NCI-H345 treated with DMSO at 0.1 percent for 48 hours (cell line): ENCODE measurements around the gene CARD14.
"Not testable (repeated sequence)": the region's sequence is repeated elsewhere in the genome, so short reads cannot be mapped to it uniquely, and the experiment has no call there.

ENCODE experiments used
- DNase-seq: peaks from one replicate; lab custom pipeline; 2025; ENCODE audit not compliant: unreplicated experiment; lab: John Stamatoyannopoulos, UW

The CARD14 gene

GRCh38 chr17:80183581-80184422 is 14.0 kb downstream of the CARD14 start:
- DNase-seq, result no peak

DNA sequence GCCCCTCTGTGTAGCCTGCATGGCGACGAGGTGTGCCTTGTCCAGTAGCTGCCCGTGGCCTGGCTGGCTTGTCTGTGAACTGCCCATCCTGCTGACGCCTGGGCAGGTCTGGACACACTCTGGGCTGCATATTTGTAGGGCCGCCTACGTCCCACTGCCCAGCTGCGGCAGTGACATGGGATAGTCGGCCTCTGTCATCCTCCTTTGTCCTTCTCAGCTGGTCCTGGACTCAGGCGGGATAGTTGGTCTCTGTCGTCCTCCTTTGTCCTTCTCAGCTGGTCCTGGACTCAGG is 14.5 kb downstream of the CARD14 start:
- DNase-seq, result no peak

DNA sequence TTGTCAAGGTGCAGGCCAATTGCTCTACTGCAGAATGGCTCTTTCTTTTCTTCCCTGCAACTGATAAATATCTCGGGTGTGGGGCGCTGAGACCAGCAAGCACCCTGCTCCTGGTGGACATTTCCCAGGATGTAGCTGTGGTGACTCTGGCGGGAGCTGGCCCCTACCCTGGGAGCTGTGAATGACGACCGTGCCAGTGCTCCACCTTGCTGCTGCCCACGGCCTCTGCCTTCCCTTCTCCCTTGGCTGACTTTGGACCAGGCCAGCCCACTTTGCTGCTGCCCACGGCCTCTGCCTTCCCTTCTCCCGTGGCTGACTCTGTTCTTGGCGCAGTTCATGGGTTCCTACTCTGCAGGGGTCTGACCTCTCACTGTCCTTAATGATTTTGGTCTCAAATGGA is 16.1 kb downstream of the CARD14 start:
- no peak for DNase-seq

DNA sequence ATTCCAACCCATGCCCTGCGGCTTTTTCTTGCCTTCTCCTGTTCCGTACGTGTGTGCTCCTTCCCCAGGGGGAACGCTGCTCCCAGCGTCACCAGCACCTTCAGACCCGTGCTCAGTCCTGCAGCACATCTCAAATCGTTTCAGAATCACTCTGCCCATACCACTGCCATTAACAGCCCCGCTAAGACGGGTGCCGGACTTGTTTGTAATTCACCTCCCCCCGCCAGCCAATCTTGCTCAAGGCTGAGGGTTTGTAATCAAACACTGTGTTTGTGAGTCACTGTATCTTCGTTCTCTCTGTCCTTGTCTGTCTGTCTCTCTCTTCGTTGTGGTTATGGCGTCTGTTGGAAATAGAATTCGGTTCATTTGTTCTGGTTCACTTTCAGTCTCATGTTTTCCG is 17.3 kb downstream of the CARD14 start:
- no peak for DNase-seq

DNA sequence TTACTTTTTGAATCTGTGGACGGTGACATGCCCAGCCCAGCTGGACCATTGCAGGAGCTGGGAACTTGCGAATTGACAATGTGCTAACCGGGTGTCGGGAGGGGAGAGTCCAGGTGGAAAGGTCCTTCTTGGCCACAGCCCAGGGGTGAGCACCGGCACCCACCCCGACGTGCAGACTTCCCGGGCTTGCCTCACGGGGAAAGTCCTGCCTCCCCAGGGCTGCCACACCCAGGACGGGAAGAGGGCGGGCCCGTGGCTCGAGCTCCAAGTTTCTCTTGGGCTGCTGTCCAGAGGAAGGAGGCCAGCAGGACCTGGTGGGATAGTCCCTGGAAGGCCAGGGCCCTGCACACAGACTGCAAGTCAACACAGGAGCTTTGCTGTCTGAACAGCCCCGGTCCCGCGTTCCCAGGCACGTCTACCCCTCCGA is 17.7 kb downstream of the CARD14 start:
- no peak for DNase-seq

- no peak for DNase-seq
These were observed 19.8 kb downstream of the CARD14 start for GRCh38 chr17:80189611-80190010.

DNA sequence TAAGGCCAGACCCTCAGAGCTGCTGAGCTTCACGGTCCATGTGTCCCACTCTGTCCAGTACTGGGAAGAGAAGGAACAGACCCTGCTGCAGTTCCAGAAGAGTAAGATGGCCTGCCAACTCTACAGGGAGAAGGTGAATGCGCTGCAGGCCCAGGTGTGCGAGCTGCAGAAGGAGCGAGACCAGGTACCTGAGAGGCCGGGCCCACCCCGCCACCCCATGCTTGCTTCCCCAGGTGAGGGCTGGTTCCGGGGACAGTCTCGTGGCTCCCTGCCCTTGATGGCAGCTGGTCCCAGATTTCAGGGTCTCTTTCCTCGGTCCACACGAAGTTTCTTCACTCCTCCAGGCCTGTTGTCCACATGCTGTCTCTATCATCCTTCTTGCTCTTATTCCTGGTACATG is 20.9 kb downstream of the CARD14 start:
- no peak for DNase-seq

- no peak for DNase-seq
These were observed 21.4 kb downstream of the CARD14 start for GRCh38 chr17:80191192-80191591.

DNA sequence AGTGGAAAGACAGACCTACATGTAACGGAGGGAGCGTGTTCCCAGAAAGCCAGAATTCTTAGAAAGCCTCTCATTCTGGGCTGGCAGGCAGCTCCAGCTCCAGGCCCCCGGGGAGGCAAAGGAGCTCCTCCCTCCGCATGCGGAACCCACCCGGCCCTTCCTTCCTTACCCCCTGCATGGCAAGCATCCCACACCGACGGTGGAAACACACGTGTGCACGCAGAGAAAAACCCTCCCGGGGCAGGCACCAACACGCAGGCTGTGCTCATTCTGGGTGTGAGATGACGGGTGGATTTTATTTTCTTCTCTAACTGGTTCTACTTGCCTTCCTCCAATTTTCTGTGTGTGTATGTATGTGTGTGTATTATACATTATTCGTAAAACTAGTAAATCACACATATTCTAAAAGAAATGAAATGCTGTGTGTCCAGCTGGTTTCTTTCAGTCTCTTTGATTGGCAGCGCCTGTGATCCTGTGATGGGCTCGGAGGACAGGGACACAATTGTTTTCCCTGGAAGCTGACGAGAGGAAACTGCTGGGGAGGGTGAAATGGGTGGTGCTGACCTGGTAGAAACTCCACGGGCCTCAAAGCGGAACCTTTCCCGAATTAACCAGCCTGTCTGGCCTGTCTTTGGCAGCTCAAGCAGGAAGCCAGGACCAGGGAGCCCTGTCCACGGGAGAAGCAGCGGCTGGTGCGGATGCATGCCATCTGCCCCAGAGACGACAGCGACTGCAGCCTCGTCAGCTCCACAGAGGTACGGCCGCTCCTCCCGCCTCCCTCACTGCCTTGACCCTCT is 22.2 kb downstream of the CARD14 start:
- DNase-seq, result no peak

- DNase-seq, result no peak
These were observed 25.3 kb downstream of the CARD14 start for GRCh38 chr17:80195141-80195540.

GRCh38 chr17:80195671-80196529 is 26.1 kb downstream of the CARD14 start:
- no peak for DNase-seq

DNA sequence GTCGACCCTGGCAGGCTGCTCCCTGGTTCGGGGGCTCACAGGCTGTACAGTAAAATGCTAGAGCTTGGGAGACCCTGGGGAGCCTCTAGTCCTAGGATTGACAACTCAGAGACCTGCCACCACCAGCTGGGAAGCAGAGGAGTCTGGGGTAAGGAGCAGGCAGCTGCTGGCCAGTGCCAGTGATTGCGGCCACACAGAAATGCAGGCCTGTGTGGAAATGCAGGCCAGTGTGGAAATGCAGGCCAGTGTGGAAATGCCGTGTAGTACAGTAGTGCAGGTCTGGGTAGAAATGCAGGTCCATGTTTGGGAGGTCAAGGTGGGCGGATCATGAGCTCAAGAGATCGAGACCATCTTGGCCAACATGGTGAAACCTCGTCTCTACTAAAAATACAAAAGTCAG is 26.8 kb downstream of the CARD14 start:
- no peak for DNase-seq

GRCh38 chr17:80198144-80198661 is 28.4 kb downstream of the CARD14 start:
- no peak for DNase-seq

DNA sequence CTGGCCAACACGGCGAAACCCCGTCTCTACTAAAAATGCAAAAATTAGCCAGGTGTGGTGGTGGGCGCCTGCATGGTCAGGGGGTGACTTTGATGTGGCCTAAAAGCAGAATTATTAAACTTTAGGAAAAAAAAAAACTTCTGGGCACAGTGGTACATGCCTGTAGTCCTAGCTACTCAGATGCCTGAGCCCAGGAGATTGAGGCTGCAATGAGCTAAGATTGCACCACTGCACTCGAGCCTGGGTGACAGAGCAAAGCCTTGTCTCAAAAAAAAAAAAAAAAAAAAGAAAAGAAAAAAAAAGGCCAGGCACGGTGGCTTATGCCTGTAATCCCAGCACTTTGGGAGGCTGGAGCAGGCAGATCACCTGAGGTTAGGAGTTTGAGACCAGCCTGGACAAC is 29.5 kb downstream of the CARD14 start:
- DNase-seq, result not testable (repeated sequence)

- no peak for DNase-seq
These were observed 31.6 kb downstream of the CARD14 start for GRCh38 chr17:80201446-80201845.

DNA sequence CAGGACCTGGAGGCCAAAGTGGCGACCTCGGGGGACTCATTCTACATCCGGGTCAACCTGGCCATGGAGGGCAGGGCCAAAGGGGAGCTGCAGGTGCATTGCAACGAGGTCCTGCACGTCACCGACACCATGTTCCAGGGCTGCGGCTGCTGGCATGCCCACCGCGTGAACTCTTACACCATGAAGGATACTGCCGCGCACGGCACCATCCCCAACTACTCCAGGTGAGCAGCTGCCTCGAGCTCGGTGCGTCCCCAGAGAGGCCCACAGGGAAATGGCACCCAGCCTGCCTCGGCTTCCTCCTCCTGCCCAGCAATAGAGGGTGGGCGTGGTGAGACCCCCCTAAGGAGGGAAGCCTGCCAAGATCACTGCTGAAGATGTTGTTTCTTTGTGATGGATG is 32.4 kb downstream of the CARD14 start:
- no peak for DNase-seq

- no peak for DNase-seq
These were observed 33.7 kb downstream of the CARD14 start for GRCh38 chr17:80203471-80203963.

DNA sequence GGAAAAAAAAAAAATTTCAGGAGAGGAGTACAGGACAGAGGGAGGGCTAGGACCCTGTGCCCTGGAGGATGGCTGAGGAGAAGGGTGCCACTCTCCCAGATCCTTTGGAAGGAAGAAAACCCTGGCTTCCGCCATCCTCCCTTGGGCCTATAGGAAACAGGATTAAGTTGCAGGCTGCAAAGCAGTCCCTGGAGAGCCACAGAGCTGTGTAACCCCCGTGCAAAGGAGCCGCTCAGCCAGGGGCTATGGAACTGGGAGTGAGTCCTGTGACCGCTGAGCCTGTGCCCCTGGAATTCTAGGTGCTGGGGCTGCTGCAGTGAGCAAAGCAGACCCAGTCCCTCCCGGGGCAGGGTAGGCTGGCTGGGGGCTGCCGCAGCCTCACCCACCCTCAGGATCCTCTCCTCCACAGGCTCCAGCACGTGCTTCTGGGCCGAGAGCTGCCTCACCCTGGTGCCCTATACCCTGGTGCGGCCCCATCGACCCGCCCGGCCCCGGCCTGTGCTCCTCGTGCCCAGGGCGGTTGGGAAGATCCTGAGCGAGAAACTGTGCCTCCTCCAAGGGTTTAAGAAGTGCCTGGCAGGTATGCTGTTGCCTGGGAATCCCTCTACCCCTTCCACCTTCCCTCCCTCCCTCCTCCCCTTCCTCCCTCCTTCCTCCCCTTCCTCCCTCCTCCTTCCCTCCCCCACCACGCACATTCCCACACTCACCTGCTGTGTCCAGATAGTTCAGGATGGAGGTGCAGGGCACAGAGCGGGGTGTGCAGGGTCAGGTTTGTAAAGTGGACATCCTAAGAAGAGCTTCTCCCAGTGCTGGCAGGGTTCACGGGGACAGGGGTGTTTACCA is 35.0 kb downstream of the CARD14 start:
- DNase-seq, result no peak

GRCh38 chr17:80205811-80206210 is 36.0 kb downstream of the CARD14 start:
- no peak for DNase-seq

DNA sequence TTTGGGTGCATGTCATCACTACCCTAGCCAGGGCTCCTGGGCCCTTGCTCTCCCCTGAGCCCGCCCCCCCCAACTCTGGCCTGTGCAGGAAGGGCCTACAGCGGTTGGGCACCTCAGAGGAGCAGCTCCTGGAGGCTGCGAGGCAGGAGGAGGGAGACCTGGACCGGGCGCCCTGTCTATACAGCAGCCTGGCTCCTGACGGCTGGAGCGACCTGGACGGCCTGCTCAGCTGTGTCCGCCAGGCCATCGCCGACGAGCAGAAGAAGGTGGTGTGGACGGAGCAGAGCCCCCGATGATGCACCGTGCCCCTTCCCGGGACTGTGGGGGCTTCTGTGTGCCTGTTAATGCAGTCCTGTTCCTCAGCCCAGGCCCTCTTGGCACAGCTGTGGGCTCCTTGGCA is 38.2 kb downstream of the CARD14 start:
- DNase-seq, result no peak
